ENCODE results near the gene FAM117A.
"Not testable (repeated sequence)": the region's sequence is repeated elsewhere in the genome, so short reads cannot be mapped to it uniquely, and the experiment has no call there.

FAM117A gene

GRCh38 chr17:49676276-49676868 is 87.6 kb downstream of the FAM117A start:
- DNase-seq = no peak

DNA sequence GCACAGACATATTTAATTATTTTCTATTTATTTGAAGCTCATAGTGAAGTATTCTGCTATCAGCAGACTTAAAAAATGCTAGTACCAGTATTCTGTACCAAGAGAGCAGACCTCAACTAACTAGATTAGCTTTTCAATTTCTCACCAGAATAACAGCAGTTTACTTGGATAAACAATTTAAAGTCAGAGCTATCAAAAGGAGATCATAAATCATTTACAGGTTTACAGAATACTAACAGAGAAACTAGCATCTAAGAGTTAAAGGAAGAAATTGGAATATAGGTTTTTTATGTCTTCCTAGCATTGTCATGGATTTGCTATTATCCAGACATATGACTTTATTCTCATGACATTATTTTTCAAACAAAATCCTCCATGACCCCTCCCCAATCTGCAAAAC is 89.4 kb downstream of the FAM117A start:
- DNase-seq = no peak

DNA sequence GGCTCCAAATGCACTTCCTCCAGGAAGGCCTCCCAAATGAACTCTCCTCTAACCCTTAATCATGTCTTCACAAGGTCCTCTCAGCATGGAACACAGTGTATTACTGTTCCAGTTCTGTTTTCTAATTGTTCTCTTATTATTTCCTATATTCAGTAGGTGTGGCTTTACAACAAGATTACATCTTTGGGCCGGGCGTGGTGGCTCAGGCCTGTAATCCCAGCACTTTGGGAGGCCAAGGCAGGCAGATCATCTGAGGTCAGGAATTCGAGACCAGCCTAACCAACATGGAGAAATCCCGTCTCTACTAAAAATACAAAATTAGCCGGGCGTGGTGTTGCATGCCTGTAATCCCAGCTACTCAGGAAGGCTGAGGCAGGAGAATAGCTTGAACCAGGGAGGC is 90.3 kb downstream of the FAM117A start:
- DNase-seq = not testable (repeated sequence)

DNA sequence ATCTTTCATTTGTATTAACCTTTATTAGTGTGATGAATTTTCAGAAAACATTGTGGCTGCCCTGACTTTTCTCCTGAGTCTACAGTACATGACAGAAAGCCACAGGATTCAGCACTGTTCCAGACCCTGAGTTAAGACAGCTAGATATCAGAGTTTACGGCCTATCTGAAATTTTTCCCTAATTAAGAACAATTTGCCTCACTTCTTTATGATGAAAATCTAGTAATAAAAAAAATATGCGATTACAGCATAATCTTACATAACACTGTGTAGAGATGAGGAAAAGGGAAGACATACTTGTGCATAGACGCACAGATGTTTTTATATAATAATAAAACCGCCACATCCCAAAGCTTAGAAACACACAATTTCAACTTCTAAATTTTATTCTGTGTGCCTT is 93.3 kb downstream of the FAM117A start:
- DNase-seq = no peak

DNA sequence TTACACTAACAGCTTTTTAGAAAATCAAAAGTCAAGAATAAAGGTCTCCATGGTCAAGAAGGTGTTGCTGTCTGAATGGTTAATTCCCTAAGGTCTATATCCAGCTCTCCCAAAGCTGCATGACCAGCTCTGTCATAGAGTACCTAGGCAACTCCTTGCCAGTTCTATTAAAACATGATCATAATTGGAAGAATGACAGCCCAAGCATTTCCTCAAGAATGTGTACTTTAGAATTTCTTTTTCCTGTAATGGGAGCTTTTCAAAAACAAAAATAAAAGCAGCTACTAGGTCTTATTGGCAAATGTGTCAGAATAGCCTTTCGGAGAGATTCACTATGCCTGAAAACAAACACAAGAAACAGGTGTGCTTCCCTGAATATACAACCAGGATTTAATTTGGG is 93.9 kb downstream of the FAM117A start:
- no peak for DNase-seq

DNA sequence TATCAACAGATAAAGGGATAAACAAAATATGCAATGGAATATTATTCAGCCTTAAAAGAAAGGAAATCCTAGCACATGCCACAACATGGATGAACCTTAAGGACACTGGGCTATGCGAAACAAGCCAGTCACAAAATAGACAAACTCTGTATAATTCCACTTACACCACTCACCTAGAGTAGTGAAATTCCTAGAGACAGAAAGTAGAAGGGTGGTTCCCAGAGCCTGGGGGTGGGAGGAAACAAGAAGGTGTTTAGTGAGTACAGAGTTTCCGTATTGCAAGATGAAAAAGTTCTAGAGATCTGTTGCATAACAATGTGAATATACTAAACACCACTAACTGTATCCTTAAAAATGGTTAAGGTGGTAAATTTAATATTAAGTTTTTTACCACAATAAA is 96.1 kb downstream of the FAM117A start:
- no peak for DNase-seq

DNA sequence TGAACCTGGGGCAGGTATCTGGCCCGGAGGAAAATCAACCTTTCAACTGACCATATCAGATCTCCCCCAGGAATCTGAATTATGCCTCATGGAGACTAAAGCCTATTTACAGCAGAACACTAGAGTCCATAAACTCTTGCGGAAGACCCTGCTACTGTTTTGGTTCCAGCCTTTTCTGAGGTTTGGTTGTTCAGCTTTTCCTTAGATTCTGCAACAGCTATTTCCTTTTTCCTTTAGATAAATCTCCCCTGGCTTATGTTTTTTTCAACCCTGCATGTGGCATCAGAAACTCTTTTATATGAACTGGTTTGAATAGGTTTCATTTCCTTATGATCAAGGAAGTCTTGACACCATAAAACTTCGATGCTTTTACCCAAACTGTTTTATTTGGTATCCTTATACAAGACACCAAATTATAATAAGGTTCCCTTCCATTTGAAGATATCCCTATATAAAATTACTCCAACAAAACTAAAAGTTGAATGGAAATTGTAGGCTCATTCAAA is 99.2 kb downstream of the FAM117A start:
- DNase-seq = no peak

All from activated T-cell treated with anti-CD3 and anti-CD28 coated beads, Interleukin-2, amount 50 U/mL, for 1 hour (primary cell).